Esophagus muscularis mucosa (tissue), 4 donors: ENCODE results near the gene USP48. TPM values are rescaled to one million over a fixed set of nuclear protein-coding genes. Genes with fewer than 3 reads are reported as not detected.

Experiments used
- DNase-seq: peaks from one replicate; pipeline ENCODE4 v3.0.0-alpha.2; 2017; ENCODE audit errors: extremely low spot score
- H3K27ac ChIP-seq, 4 donors: fragments of 200-600 bp; sonication (generic); replicated peaks in 1 of 4; 1 replicate in 3 of 4; 2 replicates in 1 of 4; pipeline ENCODE4 v1.5.1; 2016 to 2019; ENCODE audit warnings: mild to moderate bottlenecking in 1 of 4
- H3K27me3 ChIP-seq, 4 donors: fragments of 200-600 bp; sonication (generic); one replicate each; pipeline versions ENCODE4 v1.5.1 to v1.6.0; 2016 to 2019
- H3K36me3 ChIP-seq, 4 donors: fragments of 200-600 bp; sonication (generic); one replicate each; pipeline ENCODE4 v1.5.1; 2016 to 2019
- H3K4me1 ChIP-seq, 4 donors: fragments of 200-600 bp; sonication (generic); one replicate each; pipeline ENCODE4 v1.5.1; 2016 to 2019
- H3K4me3 ChIP-seq, 4 donors: fragments of 200-600 bp; sonication (generic); 1 replicate in 2 of 4; 2 replicates in 2 of 4; pipeline ENCODE4 v1.5.1; 2016 to 2019; ENCODE audit warnings: mild to moderate bottlenecking in 4 of 4, moderate library complexity in 1 of 4
- H3K9me3 ChIP-seq, 4 donors: fragments of 200-600 bp; sonication (generic); 1 replicate in 3 of 4; 2 replicates in 1 of 4; pipeline ENCODE4 v1.5.1; 2016 to 2019
- EP300 ChIP-seq: sonication (generic); formaldehyde crosslinking; IDR thresholded peaks from one replicate; pipeline ENCODE4 v1.6.1; 2017; ENCODE audit warnings: antibody characterized with exemption
- POLR2A ChIP-seq: fragments of 450-650 bp; IDR thresholded peaks from one replicate; pipeline ENCODE4 v1.6.1; 2017; ENCODE audit warnings: antibody characterized with exemption, moderate library complexity, mild to moderate bottlenecking, low read depth
- POLR2AphosphoS5 ChIP-seq, 2 donors: sonication (generic); formaldehyde crosslinking; IDR thresholded peaks; one replicate each; pipeline ENCODE4 v1.6.1; 2017; ENCODE audit warnings: antibody characterized with exemption in 2 of 2
- whole genome bisulfite sequencing: methylation state at CpG from one replicate; pipeline ENCODE4 v1.1.5; 2018; 5-methylcytosine and 5-hydroxymethylcytosine counted together
- intact Hi-C: fragments of 100-400 bp; cut with DNase I; formaldehyde crosslinking; loops from one replicate; pipeline ENCODE4 v1.15.1; 2023
- total RNA-seq, 4 donors: library from RNA; depleted of rRNA; stranded (reverse); fragments of >200 nt; gene quantifications; one replicate each; pipeline versions ENCODE4 v1.1.0 to v1.2.1, GENCODE V29; 2016
- TF ChIP-seq, protein P1 (sequence below), 3 experiments: fragments of 200-600 bp in 2 of 3; fragments of 450-650 bp in 1 of 3; sonication (generic) in 2 of 3; IDR thresholded peaks; one replicate each; pipeline ENCODE4 v1.5.1; 2017 to 2019; ENCODE audit warnings: antibody characterized with exemption in 3 of 3, mild to moderate bottlenecking in 2 of 3, moderate library complexity in 1 of 3

The USP48 gene
- total RNA-seq, 4 donors from 2014 or later = 29.3 to 46.5 (median 37.7) TPM

DNA sequence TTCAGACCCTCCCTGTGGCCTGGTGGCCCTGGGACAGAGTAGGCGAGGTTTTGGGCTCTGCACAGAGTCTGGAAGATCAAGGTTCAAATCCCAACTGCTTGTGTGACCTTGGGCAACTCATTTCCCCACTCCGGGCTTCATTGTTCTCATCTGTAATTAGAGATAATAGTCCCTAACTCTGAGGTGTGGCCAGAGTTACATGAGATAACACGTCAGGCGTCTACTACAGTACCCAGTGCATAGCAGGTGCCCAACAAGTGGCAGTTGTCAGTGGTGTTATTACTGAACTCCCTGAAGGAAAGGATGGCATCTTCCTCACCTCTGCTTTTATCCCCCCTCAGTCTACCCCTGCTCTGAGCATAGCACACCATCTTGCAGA is 134.6 kb downstream of the USP48 start:
- Histone ChIP-seq H3K4me1 (peaks cover 9 to 19% (median 18%) of the 10 kb centered on the region in 4 donors), H3K9me3 (no peaks in the 10 kb centered on the region), H3K27ac (no peak overlapping the region), H3K27me3 (peaks cover 0 to 77% (median 5%) of the 10 kb centered on the region in 4 donors), H3K36me3 (no peaks in the 10 kb centered on the region), H3K4me3 (no peak overlapping the region)
- TF ChIP-seq POLR2A (no peak), POLR2AphosphoS5 (IDR thresholded peaks at IDR 0.05) (no peak), EP300 (no peak)
- TF ChIP-seq, protein P1, sequence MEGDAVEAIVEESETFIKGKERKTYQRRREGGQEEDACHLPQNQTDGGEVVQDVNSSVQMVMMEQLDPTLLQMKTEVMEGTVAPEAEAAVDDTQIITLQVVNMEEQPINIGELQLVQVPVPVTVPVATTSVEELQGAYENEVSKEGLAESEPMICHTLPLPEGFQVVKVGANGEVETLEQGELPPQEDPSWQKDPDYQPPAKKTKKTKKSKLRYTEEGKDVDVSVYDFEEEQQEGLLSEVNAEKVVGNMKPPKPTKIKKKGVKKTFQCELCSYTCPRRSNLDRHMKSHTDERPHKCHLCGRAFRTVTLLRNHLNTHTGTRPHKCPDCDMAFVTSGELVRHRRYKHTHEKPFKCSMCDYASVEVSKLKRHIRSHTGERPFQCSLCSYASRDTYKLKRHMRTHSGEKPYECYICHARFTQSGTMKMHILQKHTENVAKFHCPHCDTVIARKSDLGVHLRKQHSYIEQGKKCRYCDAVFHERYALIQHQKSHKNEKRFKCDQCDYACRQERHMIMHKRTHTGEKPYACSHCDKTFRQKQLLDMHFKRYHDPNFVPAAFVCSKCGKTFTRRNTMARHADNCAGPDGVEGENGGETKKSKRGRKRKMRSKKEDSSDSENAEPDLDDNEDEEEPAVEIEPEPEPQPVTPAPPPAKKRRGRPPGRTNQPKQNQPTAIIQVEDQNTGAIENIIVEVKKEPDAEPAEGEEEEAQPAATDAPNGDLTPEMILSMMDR (IDR thresholded peaks at IDR 0.05) = no peak
- DNase-seq = no peak
- intact Hi-C loops = no loop called here
- WGBS = 68% methylated on average over 4 of the region's 4 CpGs

DNA sequence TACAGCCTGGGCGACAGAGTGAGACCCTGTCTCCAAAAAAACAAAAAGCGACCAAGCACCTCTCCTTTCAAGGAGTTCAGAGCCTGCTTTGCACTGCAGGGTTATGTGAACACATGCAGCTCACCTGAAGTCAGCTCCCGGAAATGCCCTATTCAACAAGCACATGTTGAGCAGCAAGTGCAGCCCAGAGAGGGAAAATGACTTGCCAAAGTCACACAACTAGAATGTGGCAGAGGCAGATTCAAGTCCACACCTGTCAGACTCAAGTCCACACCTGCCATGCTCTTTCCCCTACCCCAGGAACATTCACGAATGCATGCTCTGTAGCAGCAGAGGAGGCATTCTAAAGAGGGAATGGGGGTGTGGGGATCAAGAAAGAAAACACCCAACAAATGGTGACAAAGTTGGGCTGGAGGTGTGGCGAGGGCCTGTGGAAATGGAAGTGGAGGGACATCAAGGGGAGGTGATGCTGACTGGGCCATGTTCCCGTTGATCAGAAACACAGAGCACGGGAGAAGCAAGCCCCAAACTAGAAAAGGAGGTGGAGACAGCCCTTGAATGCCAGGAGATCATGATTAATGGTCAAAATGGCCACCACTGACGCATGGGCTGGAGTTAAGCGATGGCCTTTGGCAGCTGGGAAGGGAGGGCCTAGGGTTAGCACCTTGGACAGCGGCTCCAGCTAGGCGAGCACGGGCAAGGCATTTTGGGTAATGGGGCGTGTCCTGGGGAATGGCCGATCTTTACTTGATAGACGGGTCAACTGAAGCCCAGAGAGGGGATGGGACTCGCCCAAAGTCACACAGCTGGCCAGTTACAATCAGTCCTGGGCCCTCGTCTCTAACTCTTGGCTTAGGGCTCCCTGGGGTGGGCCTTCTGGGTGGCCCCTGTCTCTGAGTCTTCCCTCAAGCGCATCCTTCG is 135.3 kb downstream of the USP48 start:
- TF ChIP-seq POLR2AphosphoS5 (IDR thresholded peaks at IDR 0.05) = no peak
- no peak for TF ChIP-seq POLR2A
- no peak for TF ChIP-seq EP300
- TF ChIP-seq, protein P1 (IDR thresholded peaks at IDR 0.05) = no peak
- H3K9me3 ChIP-seq = no peaks in the 10 kb centered on the region
- no peaks in the 10 kb centered on the region for H3K36me3 ChIP-seq
- H3K27ac ChIP-seq = no peak overlapping the region
- peaks cover 9 to 19% (median 18%) of the 10 kb centered on the region in 4 donors for H3K4me1 ChIP-seq
- peaks cover 0 to 82% (median 5%) of the 10 kb centered on the region in 4 donors for H3K27me3 ChIP-seq
- DNase-seq = no peak
- 57% methylated on average over 11 of the region's 19 CpGs for WGBS
- no peak overlapping the region for H3K4me3 ChIP-seq
- intact Hi-C loops = no loop called here

DNA sequence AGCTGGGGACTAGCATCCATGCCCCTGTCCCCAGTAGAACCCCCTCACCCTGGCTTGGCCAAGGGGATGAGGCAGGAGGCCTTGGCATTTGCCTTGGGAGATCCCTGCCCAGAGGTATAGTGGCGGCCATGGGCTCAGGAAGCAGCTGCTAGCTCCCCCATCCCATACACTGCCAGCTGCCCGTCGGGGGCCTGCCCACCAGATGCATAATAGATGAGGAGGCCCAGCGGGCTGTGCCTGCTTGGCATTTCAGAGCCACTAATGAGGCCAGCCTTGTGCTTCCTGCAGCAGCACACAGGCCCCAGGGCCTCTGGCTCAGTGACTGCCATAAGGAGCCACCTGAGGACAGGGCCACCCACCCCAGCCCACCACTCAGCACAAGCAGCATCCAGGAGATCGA is 137.4 kb downstream of the USP48 start:
- H3K9me3 ChIP-seq = no peaks in the 10 kb centered on the region
- peaks cover 0 to 84% (median 4%) of the 10 kb centered on the region in 4 donors for H3K27me3 ChIP-seq
- H3K36me3 ChIP-seq = no peaks in the 10 kb centered on the region
- H3K4me3 ChIP-seq = no peak overlapping the region
- TF ChIP-seq, protein P1 (IDR thresholded peaks at IDR 0.05) = no peak
- TF ChIP-seq EP300 = no peak
- 67% methylated on average over 2 of the region's 5 CpGs for WGBS
- H3K27ac ChIP-seq = no peak overlapping the region
- DNase-seq = no peak
- intact Hi-C loops = no loop called here
- H3K4me1 ChIP-seq = peaks cover 0 to under 1% (median under 1%) of the 10 kb centered on the region in 4 donors

DNA sequence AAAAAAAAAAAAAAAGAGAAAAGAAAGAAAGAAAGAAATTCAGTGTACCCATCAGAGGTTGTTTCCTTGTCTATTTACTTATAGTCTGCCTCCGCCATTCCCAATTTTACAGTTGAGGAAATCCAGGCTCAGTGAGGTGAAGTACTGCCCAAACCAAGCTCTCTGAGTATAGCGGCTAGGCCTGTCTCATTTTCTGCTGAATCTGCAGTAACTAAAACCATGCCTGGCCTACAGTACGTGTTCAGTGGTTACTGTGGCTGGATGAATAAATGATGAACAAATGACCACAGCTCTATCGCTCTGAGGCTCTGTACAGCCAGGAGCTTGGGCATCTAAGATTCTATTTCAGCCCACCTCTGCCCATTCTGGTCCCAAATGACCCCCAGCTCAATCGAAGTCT is 138.0 kb downstream of the USP48 start:
- no peak for DNase-seq
- Histone ChIP-seq H3K4me3 (no peak overlapping the region), H3K9me3 (no peaks in the 10 kb centered on the region), H3K27ac (no peak overlapping the region), H3K4me1 (no peaks in the 10 kb centered on the region), H3K27me3 (peaks cover 0 to 84% (median 2%) of the 10 kb centered on the region in 4 donors), H3K36me3 (no peaks in the 10 kb centered on the region)
- no peak for TF ChIP-seq POLR2A
- TF ChIP-seq, protein P1 (IDR thresholded peaks at IDR 0.05) = no peak
- TF ChIP-seq EP300 = no peak
- no peak for TF ChIP-seq POLR2AphosphoS5 (IDR thresholded peaks at IDR 0.05)
- WGBS = 88% methylated on average over 5 of the region's 5 CpGs
- intact Hi-C loops = no loop called here
